HUDEP-2 (cell line): Measurements from ENCODE around the gene OR5K2.

ENCODE experiments used
- DNase-seq, 76 experiments: peaks; one replicate each; lab custom pipeline; 2025; ENCODE audit not compliant: unreplicated experiment in 76 of 76; lab: John Stamatoyannopoulos, UW

OR5K2 gene

DNA sequence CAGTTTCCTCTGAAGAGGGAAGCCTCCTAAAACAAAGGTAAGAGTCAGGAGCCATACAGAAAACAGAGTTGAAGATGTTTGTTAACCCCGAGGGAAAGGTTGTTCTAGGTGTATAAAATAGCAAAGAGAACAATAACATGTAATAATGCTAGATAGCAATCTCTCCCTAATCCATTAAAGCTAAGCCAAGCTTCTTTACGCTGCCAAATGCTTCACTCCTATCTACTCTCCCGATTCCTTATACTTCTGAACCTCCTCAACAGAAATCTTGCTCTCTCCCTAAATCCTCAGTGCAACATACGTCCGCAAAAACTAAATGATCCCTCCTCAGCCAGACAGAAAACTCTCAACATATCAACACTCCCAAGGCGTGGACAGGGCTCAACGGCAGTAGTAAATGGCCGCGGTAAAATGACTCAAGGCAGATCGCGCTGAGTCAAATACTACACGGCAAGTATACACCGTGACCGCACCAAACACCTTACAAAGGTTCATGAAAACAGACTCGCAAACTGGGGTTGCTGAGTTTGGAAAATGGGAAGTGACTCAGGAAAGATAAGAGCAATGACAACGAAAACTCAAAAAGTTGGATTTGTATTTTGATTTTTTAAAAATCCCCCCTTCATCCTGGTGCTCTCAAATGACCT lies 24.5 kb downstream of the OR5K2 start:
- peak in 38 of 76 experiments; percentile 1 to 44 (median 22) for DNase-seq

DNA sequence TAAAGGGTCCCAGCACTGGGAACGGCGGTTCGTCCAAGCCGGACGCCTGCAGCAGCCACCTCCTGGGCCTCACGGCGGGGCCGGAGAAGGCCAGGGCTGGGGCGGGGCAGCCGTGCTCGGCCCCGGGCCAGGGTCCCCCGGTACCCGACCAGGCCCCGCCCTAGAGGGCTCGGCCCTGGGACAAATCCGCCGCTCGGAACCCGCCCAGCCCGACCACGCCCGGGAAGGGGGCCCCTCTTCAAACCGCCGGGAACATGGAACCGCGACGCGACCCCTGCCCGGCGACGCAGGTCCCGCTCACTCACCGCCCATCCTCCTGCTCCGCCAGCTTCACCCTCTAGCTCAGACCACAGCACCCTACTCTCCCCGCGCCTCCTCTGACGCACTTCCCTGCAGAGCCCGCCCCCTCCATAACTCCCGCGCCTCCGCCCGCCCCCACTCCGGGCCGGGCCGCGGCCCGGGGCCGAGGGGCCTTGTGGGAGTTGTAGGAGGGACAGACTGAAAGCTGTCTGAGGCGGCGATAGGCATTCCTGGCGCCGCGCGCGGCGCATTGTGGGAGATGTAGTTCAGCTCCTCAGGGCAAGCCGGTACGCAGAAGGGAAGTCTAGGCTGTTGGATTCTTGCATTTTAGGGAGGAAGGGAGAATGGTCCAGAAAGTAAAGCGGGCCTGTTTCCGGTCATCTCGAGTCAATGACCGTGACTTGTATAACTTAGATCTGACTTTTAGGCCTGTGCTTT lies 25.2 kb downstream of the OR5K2 start, which contains the start of gene CLDND1:
Gene CLDND1 (minus strand): TSS at position 359 of the 738 bp plus-strand sequence. CDS start 1,478 bp downstream, outside the sequence.
- DNase-seq, result peak; percentile 26 to 96 (median 92)

DNA sequence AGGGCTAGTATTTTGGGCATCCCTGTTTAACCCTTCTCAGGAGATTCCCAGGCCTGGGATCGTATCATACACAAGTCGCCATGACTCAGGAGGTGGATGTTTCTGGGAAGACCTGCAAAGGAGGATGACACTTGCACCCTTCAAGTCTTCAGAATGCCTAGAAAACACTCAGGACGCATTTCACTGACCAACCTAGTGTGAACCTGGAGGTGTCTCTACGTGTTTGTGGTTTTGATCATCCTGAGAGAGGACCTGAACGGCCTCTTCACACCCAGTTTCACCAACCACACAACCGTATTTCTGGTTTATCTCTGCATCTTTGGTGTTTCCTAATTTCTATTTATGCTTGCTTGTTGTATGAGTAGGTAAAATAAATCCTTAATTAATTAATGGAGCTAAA lies 28.0 kb downstream of the OR5K2 start:
- DNase-seq, result no peak

DNA sequence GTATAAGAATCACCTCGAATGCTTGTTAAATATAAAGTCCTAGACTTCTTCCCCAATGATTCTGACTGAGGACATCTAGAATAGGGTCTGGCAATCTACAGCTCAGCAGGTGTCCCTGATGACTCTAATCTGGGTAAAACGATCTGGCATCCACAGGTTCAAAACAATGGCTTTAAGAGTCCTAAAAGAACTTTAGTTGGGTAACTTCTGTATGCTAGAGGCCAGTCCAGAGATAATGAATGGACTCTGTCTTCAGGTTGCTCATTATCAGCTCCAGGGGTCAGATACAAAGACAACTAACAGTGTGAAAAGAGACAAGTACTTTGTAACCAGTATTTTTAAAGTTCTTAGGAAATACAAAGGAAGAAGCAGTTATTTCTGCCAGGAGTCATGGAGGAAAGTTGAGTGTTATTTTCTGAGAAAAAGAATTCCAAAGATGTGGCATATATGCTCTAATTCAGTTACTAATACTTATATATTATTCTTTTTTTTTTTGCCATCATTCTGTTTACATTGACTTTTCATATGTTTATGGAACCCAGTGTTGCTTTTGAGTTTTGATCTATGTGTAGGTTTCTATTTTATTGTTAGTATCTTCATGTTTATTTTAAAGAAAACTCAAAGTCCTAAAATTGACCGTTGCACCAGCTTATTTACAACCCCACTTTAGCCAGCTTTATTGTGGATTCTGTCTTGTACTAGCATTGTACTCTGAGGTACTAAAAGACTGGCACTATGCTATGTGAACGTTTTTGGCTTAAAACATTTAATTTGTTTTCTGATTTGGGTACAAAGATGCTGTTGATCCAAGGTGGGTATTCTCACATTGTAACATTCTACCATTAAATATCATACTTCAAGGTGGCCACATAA lies 31.2 kb downstream of the OR5K2 start:
- peak in 1 of 76 experiments; percentile 11 for DNase-seq

DNA sequence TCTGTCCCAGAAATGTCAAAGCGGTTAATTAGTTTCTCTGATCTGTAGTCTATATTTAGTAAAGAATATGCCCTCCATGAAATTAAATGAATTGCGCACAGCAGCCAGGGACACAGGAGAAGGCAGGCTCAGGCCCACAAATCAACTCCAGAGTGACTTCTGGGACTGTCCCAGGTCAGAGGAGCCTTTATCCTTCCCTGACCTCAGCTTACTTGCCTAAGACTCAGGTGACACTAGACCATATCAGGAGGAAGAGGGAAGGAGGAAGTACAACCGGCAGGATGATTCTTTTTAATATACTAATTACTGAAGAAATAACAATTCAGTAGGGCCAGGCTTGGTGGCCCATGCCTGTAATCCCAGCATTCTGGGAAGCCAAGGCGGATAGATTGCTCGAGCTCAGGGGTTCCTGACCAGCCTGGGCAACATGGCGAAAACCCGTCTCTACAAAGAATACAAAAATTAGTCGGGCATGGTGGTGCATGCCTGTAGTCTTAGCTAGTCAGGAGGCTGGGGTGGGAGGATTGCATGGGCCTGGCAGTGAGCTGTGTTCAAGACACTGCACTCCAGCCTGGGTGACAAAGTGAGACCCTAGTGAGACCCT lies 32.5 kb downstream of the OR5K2 start:
- DNase-seq, result no peak

DNA sequence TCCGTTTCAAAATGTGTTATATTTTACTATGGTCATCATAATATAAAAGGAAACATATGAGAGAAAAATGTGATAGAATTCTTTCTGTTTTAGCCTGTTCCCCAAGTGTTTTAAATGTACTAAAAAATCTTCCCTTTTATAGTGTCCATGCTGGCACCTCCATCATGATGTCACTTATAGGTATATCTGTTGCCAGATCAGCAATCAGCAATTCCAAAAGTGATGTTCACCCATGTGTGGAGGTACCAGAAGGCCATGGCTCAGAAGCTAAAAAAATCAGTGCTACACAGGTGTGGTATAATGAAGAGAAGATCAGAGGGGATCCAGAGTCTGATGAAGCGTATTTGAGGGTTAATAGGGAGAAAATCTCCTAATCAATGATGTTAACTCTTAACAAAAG lies 33.2 kb downstream of the OR5K2 start:
- DNase-seq, result no peak

DNA sequence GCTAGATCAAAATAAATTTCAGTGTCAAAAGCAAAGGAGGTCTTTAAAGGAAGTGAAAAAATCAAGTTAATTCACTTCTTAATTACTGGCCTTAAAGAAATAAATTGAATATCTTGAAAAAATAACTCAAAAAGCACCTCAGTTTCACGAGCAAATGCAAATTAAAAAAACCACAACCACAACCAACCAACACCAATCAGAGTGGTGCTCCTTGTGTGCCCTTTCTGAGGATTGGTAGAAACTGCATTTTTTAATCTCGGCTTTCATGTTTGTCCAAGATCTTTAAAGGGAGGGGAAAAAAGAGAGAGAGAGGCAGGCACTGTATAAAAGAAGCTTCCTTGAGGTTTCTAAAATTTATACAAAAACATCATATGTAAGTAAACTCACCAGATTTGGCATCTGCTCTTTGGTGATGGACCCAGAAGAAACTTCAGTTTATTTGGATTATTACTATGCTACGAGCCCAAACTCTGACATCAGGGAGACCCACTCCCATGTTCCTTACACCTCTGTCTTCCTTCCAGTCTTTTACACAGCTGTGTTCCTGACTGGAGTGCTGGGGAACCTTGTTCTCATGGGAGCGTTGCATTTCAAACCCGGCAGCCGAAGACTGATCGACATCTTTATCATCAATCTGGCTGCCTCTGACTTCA lies 34.3 kb downstream of the OR5K2 start, which contains the start of gene GPR15:
Gene GPR15 (plus strand): TSS at position 357 of the 653 bp plus-strand sequence. CDS start 56 bp downstream, at position 413.
- DNase-seq, result no peak

DNA sequence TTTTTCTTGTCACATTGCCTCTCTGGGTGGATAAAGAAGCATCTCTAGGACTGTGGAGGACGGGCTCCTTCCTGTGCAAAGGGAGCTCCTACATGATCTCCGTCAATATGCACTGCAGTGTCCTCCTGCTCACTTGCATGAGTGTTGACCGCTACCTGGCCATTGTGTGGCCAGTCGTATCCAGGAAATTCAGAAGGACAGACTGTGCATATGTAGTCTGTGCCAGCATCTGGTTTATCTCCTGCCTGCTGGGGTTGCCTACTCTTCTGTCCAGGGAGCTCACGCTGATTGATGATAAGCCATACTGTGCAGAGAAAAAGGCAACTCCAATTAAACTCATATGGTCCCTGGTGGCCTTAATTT lies 34.8 kb downstream of the OR5K2 start:
- no peak for DNase-seq

DNA sequence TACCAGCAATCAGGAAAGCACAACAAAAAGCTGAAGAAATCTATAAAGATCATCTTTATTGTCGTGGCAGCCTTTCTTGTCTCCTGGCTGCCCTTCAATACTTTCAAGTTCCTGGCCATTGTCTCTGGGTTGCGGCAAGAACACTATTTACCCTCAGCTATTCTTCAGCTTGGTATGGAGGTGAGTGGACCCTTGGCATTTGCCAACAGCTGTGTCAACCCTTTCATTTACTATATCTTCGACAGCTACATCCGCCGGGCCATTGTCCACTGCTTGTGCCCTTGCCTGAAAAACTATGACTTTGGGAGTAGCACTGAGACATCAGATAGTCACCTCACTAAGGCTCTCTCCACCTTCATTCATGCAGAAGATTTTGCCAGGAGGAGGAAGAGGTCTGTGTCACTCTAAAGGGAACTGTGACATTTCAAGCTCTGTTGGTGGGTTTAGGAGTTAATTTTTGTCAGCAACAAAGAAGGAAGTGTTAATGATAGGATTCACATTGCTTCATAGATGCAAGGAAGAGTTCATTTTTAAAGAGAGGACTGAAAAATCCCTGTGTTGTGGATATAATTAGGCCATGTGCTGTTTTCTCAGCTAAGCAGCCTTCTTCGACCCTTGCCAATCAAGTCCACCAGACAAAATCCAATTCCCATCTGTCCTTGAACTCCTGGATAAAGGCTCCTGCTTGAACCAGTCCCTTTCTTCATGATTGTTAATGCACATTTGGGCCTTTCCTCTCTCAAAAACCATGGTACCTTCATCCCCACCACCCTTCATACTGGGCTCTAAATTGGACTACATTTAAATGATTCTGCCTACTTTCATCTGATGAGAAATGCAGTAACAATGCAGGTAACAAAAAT lies 35.5 kb downstream of the OR5K2 start:
- no peak for DNase-seq

DNA sequence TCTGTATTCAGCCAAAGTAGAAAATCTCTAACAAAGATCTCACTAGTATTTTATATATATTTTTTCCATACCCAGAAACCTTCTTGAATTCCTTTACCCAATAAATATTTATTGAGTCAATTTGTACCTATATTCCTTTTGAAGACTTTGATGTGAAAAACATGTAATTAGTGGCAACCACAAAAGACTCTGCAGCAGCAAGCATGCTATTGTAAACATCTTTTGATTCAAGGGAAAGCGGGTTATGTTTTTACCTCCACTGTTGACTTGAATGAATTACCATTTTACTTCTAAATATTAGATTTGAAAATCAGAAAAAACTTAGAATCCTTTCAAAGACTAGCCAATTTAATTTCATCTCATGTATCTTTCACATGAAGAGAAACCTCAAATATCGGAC lies 36.7 kb downstream of the OR5K2 start:
- DNase-seq, result no peak

DNA sequence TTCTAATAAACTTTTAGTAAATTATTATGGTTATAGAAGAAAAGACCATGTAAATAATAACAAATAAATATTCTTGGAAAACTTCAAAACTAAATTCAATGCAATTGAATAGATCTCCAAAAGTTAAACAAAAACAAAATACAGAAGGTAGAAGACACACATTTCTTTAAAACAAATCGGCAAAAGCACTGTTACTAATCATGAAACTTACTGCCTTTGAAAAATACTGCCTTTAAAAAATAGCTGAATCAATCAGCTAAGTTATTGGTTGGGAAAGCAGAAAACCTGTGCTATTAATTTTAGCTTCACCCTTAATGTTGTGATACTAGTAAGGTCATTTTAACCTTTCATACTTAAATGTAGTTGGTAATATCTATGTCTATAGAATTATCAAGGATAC lies 37.3 kb downstream of the OR5K2 start:
- no peak for DNase-seq

DNA sequence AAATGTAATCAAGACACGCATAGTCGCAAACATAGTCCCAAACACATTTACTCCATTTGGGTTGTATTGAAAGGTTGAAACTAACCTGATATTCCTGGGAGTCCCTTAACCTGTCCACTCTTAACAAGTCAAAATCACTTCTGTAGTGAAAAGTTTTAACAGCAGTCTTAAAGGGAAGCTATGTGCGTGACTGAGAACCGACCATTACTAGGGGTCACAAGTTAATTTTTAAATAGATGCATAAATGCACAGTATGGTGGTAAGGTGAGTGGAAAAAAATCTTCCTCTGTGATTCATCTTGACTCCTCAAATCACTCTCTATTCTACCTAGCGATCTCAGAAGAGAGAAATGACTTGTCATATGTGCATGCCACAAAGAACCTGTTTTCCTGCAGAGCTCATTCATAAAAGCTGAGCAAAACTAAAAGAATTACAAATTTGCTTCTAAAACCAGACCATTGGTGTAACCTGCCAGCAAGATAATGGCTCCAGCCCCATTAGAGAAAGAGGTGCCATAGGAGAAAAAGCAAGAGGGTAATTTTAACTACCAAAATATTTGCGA lies 39.1 kb downstream of the OR5K2 start:
- DNase-seq, result no peak

DNA sequence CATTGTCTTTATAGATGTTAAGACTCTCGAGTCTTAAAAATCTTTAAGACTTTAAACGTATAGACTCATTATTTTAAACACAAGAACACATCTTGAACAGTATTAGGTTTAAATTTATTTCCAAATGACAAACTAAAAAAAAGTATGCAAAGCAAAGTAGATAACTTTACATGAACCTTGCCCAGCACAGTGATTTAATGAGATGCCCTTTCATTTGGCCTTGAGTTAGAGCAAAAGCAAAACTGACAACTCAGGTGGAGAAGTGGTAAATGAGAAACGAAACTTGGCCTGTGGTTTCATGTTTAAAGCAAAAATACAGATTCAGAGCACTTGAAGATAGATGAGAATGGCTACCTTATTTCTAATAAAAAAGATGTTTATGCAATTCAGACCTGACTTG lies 42.9 kb downstream of the OR5K2 start:
- DNase-seq, result no peak

DNA sequence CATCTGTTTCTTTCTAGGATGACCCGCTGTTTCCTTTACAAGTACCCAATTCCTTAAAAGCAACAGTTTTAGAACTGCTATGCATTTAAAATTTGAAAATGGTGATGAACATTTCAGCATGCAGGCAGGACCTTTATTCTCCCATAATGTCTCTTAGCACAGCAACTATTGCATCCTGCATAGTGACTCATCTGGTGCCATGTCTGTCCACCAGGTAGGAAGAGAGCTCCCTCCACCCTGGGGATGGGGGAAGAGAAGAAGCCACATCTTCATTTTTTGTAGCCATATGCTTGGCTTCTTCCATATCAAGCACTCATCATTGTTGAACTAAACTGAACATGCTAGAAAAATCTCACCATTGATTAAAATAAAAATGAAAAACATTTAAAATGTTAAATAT lies 44.2 kb downstream of the OR5K2 start:
- no peak for DNase-seq

DNA sequence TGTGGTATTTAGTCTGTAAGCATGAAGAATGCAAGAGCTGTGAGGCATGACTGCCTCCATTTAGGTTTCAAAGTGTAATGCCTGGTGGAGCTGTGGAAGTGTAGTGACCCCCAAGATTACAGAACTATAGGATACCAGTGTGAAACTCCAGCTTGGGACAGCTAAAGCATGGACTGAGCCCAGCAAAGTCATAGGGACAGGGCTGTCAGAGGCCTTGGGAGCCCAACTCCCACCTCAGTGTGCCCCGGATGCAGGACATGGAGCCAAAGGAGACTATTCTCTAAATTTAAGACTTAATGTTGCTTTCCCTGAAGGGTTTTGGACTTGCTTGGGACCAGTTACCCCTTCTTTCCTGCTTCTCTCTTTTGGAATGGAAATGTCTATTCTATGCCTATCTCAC lies 45.1 kb downstream of the OR5K2 start:
- no peak for DNase-seq

DNA sequence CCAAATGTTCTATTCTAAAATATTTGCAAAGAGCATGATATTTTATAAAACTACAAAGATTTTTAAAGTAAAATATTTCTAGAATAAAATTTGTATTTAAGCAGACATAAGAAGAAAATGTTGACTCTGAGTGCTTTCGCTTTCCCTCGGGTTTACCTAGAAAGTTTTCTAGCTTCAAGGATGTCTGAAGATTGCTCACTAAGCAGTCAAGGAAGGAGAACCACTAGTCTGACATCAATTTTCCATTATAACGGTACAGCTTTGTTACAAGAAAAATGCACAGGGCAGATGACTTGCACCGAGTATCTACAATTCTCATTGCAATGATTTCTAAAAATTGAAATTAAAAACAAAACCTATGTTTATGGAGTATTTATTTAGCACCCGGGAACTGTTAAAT lies 48.5 kb downstream of the OR5K2 start:
- no peak for DNase-seq
